ENCODE data around the gene CD4.

The CD4 gene

DNA sequence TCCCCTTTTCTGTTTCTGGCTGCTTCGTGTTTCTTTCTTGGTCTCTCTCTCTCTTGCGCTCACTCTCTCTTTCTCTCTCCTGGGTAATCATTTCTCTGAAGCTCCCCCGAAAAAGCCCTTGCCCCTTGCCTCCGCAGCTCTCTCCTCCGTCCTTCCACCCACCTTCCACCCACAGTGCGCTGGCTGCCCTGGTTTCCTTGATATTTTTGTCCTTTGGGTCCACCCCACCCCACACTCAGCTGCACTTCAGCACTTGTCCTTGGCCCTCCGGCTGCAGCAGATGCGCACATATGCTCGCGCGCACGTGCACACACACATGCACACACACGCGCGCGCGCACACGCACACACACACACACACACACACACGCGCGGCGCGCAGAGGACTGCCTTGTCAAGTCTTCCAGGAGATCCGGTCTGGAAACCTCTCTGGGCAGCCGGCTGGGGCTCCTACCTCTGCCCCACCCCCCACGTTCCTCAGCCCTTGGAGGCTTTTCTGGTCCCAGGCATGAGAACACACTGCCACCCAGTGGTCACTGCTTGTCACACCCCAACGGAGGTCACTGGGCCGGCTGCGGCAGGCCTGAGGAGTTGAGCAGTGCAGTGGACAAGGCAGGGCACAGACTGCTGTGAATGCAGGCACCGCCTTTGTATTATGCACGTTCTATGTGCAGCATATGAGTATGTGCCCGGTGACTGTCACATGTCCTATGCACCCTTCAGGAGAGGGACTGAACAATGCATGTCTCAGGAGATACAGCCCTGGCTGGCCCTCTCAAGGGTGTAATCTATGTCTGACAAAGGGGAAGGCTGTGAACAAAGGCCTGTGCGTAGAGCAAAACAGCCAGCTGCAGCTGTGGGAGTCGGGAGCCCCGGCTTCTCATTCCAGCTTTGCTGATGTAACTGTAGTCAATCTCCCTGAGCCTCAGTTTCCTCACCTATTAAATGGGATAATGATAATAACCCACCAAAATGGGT is 10.5 kb upstream of the CD4 start:
- DNase-seq: peak; percentile 95

DNA sequence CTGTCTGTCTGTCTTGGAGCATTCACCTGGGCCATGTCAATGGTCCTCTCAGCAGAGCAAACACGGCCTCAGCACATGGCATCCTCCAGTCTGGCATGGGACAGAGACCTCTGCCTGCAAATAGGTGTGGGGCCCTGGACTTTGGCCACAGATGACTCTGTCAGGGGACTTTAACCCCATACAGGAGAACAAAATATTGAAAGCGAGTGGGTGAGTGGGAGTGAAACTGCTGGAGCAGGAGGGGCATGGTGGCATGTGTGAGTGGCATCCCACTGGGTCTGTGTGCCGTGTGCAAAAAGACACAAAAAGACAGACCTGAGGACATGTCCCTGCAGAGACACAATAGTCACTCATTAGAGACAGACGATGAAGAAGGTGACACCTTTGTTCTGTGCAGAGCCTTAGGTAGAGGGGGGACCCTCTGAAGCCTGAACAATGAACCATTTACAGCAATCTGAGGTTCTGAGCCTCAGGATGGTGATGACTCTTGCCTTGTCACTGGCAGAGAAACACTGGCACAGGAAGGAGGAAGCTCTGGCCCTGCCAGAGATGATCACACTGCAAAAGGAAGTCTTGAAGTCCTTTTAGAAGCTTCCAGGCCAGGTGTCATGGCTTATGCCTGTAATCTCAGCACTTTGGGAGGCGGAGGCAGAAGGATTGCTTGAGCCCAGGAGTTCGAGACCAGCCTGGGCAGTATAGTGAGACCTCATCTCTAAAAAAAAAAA is 9.5 kb upstream of the CD4 start:
- DNase-seq: peak; percentile 36

DNA sequence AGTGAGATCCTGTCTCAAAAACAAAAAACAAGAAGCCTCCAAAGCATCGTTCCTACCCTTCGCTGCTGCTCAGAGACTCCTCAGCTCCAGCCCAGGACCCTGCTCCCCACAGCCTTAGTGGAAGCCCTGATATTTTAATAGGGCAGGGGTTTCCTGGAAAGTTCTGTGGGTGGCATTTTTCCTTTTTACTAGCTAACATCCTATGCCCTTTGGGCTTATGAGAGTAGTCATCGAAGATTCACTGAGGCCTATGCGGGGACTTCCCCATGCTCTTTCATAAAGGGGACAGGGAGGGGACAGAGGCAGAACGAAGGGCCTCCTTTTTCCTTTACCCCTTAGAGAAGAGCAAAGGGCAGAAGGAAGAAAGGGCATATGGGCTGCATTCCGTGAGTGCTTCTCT is 8.8 kb upstream of the CD4 start:
- peak; percentile 63 for DNase-seq

DNA sequence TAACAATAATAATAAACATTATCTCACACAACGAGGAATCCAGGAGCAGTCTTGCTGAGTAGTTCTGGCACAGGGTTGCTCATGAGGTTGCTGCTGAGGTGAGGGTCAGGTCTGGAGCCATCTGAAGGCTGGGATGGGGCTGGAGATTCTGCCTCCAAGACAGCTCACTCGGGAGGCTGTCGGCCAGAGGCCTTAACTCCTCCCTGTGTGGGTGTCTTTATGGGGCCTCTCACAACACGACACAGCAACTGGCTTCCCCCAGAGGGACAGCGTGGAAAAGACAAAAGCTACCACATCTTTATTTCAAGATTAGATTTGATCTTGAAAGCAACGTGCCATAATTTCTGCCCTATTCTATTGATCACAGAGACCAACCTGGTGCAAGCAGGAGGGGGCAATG is 7.2 kb upstream of the CD4 start:
- no peak for DNase-seq

DNA sequence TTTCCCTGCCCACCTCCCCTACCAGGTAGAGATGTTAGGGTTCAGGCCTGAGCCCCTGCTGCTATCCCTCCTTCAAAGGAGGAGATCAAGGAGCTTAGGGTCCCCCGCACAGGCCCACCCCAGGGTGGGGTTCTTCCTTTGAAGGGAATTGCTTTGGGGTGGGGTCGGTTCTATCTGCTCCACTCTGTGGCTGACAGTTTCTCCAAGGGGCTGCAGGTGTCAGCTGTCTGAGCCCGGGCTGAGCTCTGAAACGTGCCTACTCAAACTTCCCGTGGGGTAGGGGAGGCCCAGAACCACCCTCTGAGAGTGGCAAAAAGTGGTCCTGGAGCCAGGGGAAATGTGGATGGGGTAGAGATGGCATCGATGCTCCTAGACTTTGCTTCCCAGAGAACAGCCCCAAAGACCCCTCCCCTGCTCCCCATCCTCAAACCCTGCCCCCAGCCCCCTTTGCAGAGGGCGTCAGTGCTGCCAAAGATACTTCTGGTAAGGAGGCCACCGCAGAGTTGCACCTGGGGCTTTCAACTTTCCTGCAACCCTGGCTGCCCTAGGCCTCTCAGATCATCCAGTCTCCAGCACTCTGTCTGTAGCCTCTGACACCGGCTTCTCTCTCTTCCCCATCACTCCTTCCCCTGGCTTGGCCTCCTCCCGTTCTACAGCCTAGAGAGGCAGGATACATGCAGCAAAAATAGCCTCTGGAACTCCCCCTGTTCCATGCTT is 6.3 kb upstream of the CD4 start:
- peak; percentile 31 for DNase-seq

DNA sequence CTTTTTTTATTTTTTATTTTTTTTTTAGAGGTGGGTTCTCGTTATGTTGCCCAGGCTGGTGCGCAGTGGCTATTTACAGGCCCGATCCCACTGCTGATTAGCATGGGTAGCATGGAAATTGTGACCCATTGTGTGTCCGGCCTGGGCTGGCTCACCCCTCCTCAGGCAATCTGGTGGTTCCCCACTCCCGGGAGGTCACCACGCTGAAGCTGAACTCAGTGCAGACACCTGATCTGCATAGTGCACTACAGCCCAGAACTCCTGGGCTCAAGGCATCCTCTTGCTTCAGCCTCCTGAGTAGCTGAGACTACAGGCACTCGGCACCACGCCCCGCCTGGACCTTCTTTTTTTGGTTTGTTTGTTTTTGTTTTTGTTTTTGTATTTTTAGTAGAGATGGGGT is 5.5 kb upstream of the CD4 start:
- DNase-seq: no peak

DNA sequence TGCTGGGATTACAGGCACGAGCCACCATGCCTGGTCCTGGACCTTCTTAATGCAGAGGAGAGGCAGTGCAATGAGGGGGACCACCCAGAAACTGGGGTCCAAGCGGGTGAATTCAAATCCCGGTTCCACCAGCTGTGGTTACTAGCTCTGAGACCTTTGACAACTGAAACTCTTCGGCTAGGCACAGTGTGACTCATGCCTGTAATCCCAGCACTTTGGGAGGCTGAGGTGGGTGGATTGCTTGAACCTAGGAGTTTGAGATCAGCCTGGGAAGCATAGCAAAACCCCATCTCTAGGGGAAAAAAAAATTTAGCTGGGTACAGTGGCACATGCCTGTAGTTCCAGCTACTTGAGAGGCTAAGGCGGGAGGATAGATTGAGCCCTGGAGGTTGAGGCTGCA is 5.0 kb upstream of the CD4 start:
- peak; percentile 25 for DNase-seq

DNA sequence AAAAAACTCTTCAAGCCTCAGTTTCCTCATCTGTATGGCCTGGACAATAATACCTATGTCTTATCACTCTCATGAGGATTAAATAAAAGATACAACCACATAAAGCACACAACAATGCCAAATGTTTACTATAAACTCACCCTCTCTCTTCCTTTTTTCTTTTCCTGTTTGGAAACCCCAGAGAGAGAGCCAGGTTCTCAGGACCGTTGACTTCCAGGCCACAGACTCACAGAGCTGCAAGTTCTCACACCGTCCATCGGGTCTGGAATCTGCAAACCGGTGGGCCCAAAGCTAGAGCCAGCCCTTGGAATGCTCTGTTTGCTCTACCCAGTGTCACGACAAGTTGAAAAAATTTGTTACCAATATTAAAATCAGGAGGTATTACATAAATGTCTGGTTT is 4.6 kb upstream of the CD4 start:
- DNase-seq: no peak

DNA sequence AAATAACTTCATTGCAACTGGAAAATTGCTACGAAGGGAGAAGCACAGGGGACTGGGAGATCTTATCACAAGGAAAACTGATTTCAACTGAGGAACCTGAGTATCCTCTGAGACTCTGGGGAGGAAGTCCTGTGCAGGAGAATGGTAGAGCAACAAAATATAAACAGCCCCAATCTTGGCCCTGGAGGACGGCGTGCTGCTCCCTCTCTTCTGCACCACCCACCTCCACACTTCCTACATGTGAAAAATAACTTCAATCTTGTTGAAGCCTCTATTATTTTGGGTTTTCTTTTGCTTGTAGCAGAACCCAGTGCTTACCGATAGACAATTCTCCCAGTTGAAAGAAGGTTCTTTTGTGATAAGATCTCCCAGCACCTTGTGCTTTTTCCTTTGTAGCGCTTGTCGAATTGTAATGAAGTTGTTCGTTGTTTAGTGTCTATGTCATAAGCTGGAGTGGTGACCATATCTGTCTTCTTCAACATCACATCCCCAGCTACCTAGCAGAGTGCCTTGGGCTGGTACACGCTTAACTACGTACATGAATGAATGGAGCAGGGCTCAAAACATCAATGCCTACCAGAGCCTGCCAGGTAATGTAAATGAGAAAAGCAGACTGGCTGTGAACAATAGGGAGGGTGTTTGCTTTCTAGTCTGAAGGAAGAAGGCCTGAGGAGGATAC is 2.8 kb upstream of the CD4 start:
- no peak for DNase-seq

DNA sequence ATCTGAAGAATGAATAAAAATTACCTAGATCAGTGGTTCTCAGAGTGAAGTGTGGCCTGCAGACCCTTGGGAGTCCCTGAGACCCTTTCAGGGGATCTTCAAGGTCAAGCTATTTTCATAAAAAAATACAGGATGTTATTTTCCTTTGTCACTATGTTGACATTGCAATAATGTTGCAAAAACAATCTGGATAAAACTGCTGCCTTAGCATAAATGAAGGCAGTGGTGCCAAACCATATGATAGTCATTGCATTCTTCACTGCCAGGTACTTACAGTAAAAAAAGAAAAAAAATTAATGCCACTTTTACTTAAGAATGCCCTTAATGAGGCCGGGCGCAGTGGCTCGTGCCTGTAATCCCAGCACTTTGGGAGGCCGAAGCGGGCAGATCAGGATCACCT is 2.0 kb upstream of the CD4 start:
- no peak for DNase-seq

DNA sequence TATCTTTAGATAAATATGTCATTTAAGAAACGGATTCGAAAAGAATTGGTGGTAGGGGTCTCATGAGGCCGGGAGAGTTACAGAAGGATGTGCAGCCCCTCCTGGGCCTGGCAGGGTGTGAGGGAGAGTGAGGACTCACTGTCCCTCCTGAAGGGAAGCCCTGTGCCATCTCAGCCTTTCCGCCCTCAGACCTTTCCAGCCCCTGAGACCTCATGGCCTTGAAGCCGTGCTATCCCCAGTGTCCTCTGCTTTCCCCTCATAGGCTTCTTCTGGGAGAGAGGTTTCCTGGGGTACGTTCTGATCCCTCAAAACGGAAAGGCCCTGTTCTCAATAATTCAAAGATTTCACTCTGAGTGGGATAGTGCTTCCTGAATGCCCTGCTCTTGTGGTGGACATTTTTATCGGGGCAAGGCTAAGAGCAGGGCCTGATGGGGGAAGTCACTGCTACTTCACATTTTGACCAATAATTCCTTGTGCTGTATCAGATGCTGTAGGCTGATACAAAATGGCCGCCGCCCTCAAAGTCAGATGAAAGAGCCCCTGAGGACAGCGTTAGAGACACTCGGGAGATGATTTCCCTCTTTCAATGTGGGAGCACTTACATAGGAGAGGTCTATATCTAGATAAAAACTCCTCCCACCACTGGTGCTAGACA is 1.3 kb downstream of the CD4 start:
- peak; percentile 71 for DNase-seq

DNA sequence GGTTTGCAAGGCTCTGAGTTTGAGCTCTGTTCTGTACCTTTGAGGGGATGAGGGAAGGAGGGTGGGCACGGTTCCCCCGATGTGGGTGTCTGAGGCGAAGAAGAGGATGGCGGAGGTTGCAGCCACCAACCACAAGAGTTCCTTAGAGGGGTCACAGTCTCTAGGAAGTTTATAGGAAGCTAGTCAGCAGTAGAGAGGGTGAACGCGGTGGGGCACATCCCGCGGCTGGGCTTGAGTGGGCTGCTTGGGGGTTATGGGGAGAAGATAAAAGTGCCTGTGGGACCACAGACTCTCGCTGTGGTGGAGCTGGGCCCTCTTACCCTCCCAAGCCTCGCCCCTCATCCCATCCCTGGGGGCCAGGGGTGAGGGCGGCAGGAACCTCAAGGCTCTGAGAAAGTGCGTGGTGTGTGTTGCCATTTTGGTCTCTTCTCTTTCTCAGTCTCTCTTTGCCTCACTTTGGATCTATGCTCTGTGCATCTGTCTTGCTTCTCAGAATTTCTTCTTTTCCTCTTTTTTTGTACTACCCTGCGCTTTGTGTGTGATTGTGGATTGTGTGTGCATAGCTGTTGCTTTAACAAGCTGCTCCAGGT is 2.7 kb downstream of the CD4 start:
- DNase-seq: peak; percentile 53

DNA sequence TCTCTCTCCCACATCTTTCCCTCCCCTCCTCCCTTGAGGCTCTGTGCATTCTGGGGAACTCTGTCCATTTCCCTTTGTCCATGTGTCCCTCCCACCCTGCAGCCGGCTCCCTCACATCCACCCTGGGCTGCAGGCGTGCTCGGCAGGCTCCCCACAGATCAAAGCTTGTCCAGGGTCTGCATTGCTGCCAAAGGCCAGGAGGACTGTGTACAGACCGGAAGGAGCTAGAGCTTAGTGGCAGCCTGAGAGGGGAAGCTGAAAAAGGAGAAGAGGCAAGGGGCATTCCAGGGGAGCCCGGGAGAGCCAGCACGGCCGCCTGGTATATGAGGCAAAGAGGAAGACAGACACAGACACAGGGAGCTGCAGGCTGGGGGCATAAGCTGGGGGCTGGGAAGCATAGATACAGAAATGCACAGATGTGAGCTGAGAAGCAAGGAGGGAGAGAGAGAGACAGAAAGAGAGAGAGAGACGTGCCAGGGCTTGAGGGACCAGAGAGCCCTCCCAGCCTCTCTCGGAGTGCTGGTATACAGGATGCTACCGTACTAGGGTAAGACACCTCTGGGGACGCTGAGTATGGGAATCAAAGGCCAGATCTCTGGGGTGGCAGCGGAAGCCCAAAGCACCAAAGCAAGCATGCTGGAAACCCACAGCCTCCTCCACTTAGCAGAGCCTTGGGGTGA is 3.3 kb downstream of the CD4 start:
- peak; percentile 38 for DNase-seq

DNA sequence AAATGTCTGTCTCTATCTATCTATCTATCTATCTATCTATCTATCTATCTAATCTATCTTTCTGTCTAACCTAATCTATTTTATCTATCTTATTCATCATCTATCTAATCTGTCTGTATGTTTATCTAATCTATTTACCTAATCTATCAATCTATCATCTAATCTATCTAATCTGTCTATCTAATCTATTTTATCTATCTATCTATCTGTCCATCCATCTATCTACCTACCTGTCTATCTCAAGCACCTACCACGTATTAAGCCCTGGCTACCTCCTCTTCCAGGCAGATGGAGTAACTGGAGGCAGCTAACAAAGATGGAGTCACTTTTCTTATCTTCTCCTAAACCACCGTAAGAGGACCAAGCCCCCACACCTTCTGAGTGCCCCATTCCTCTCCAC is 5.8 kb downstream of the CD4 start:
- DNase-seq: no peak

DNA sequence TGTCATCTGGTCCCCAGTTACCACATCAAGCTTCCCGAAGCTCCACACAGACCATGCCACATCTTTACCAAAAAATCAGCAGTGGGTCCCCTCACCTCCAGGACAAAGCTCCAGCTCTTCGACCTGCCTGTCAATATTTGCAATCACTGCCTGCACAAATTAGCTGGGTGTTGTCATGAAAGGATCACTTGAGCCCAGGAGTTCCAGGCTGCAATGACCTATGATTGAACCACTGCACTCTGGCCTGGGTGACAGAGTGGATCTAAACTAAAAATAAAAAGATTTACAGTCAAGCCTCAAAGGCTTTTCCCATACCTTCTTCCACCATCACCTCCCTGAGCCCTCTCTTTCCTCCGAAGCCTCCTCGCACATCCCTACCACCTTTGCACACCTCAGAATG is 7.2 kb downstream of the CD4 start:
- DNase-seq: no peak

DNA sequence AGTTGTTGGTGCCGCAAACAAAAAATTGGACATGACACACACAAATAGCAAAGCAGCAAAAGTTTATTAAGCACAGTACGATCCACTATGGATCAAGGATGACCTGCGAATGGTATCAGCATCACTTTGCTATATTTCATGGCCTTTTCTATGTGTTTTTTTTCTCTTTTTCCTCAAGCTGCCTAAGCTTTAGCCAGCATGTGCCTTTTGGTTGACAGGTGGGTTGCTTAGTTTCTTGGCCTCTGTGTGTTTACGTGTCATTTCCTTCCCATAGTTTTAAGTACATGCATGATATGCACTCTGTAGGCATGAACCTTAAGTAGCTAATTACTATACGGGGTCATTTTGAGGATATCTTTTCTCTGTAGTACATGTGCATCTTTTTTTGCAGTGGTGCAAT is 9.8 kb downstream of the CD4 start:
- DNase-seq: no peak

DNA sequence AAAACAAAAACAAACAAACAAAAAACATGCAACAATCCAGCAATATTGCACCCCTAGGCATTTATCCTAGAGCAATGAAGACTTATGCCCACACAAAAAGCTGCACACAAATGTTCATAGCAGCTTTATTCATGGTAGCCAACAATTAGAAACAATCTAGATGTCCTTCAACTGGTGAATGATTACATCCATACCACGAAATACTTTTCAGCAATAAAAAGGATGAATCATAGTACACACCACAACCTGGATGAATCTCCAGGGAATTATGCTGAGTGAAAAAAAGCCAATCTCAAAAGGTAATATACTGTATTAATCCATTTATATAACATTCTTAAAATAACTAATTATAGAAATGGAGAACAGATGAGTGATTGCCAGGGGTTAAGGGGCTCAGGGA is 17.8 kb downstream of the CD4 start:
- DNase-seq: no peak

DNA sequence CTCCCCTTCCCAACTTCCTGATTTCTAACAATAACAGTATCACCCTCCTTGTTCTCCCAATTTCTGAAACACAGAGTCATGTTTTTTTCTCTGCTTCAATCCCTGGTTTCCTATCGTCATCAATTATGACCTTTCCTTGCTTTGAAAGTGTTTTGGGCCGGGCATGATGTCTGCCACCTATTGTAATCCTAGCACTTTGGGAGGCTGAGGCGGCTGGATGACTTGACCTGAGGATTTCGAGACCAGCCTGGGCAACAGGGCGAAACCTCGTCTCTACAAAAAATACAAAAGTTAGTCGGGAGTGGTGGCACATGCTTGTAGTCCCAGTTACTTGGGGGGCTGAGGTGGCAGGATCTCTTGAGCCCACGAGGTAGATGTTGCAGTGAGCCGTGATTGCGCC is 19.7 kb downstream of the CD4 start:
- DNase-seq: no peak

DNA sequence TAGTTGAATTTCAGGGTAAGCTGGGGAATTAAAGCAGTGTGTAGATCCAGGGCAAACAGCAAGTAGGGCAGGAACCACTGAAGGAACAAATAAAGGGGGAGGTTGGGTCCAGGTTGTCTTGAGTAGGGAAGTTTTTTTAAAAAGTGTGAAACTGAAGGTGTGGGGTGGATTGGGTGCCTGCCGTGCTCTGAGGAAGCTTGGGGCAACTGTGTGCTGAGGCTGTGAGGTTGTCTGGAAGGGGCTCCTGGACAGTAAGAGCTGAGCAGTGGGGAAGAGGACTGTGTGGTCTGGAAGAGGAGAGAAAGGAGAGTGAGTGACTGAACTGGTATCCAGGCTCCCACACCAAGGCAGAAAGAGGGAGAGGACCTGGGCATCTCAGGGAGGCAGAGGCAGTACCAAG is 21.4 kb downstream of the CD4 start:
- no peak for DNase-seq

DNA sequence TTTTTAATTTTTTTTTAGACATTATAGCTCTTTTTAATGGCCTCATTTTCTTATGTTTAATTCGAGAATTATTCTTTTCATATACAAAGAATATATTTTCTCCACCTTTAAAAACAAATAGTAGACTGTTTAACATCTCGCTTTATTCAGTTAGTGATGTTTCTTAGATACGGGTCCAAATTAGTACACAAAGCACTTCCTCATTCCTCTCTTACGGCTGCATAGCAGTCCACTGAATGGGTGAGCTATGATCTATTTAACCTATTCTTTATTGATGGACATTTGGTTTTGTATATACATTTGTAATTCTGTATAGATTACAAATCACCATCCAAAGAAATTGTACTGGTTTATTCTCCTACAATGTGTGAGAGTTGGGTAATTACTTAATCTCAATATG is 24.0 kb downstream of the CD4 start:
- no peak for DNase-seq

DNA sequence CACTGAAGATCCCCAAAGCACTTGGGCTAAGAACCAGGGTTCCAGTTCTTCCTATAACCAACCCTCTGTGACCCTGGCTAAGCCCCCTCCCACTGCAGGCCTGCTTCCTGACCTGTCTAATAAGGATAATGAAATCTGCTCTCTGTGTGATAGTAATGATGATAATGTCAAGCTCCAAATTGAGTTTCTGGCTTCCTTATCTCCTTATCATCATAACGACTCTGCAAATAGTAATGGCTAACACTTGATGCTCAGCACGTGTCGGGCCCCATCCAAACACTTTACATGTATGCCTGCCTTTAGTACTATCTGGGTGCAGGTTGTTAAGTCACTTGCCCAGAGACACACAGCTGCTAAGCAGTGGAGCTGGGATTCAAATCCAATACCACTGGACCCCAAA is 27.3 kb downstream of the CD4 start:
- no peak for DNase-seq

DNA sequence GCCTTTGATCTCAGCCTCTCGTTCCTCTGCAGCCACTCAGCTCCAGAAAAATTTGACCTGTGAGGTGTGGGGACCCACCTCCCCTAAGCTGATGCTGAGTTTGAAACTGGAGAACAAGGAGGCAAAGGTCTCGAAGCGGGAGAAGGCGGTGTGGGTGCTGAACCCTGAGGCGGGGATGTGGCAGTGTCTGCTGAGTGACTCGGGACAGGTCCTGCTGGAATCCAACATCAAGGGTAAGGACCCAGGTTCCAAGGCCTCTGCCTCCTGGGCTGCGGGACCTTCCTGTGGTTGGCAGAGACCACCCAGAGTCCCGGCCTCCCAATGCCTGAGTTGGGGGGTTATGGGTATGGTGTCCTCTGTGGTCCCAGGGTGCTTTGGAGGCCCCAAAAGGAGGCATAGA is 27.8 kb downstream of the CD4 start:
- DNase-seq: no peak

All from stimulated activated CD4-positive, alpha-beta T cell treated with anti-CD3 and anti-CD28 coated beads, Interleukin-15, amount 100 ng/mL, for 24 hours (primary cell).